ENCODE data around the gene A1BG.

Gene A1BG

GRCh38 chr19:58300620-58301019, 52.7 kb downstream of the A1BG start:
- DNase-seq (ENCODE audit: low read depth in 2 of 2, low spot score in 1 of 2) = no peak

GRCh38 chr19:58296104-58296503, 57.2 kb downstream of the A1BG start:
- DNase-seq (ENCODE audit: low read depth in 2 of 2, low spot score in 1 of 2) = no peak

All from stimulated activated CD8-positive, alpha-beta memory T cell treated with anti-CD3 and anti-CD28 coated beads, Interleukin-4, amount 100 ng/mL, for 1 hour (primary cell).